MM.1S (cell line): ENCODE measurements around the gene C4A.

Source experiments
- EZH2 ChIP-seq: fragments of 300-600 bp; sonication (generic); optimal IDR thresholded peaks from 2 replicates; pipeline ENCODE3; 2017; ENCODE audit warnings: low read depth, mild to moderate bottlenecking, antibody characterized with exemption, low read length, mixed read lengths
- EZH2phosphoT487 ChIP-seq: fragments of 300-600 bp; sonication (generic); IDR thresholded peaks from 2 replicates; pipeline ENCODE4 v1.6.1; 2018; ENCODE audit warnings: antibody characterized with exemption, low read length
- TF ChIP-seq, protein P1 (sequence below): fragments of 300-600 bp; sonication (generic); IDR thresholded peaks from 2 replicates; pipeline ENCODE4 v1.5.1; 2016; ENCODE audit warnings: antibody characterized with exemption, low read length, mixed read lengths

GRCh38 chr6:31961616-31962015, 20.2 kb upstream of the C4A start:
- TF ChIP-seq EZH2phosphoT487: no peak
- TF ChIP-seq EZH2: no peak
- TF ChIP-seq, protein P1, sequence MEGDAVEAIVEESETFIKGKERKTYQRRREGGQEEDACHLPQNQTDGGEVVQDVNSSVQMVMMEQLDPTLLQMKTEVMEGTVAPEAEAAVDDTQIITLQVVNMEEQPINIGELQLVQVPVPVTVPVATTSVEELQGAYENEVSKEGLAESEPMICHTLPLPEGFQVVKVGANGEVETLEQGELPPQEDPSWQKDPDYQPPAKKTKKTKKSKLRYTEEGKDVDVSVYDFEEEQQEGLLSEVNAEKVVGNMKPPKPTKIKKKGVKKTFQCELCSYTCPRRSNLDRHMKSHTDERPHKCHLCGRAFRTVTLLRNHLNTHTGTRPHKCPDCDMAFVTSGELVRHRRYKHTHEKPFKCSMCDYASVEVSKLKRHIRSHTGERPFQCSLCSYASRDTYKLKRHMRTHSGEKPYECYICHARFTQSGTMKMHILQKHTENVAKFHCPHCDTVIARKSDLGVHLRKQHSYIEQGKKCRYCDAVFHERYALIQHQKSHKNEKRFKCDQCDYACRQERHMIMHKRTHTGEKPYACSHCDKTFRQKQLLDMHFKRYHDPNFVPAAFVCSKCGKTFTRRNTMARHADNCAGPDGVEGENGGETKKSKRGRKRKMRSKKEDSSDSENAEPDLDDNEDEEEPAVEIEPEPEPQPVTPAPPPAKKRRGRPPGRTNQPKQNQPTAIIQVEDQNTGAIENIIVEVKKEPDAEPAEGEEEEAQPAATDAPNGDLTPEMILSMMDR: no peak
